Activated B cell treated with CpG ODN at 0.5 μM for 24 hours (primary cell): ENCODE measurements around the gene CASP10. TPM values are rescaled to one million over a fixed set of nuclear protein-coding genes. Genes with fewer than 3 reads are reported as not detected.

Experiments
- ATAC-seq: fragments of 200-7000 bp; cut with Tn5 transposase; one replicate; pipeline ENCODE4 v1.10.0; 2021; ENCODE audit warnings: low read depth, mild to moderate bottlenecking, moderate library complexity
- CTCF ChIA-PET: fragments of 350-600 bp; sonication (Branson Sonifier 250); formaldehyde crosslinking; loops from one replicate; lab custom pipeline; 2021; ENCODE audit warnings: antibody characterized with exemption; lab: Charles Lee
- POLR2A ChIA-PET: fragments of 350-600 bp; sonication (Branson Sonifier 250); formaldehyde crosslinking; loops from one replicate; lab custom pipeline; 2021; ENCODE audit warnings: antibody characterized with exemption; lab: Charles Lee
- DNase-seq: peaks from one replicate; pipeline ENCODE4 v3.0.0; 2022
- H3K27ac Mint-ChIP-seq: one replicate; pipeline ENCODE4 v1.8.0; 2020; ENCODE audit warnings: mixed read lengths
- H3K27me3 Mint-ChIP-seq: one replicate; pipeline ENCODE4 v1.8.0; 2021; ENCODE audit warnings: mixed read lengths
- H3K36me3 Mint-ChIP-seq: one replicate; pipeline ENCODE4 v1.8.0; 2021; ENCODE audit warnings: low read depth, mixed read lengths
- H3K4me1 Mint-ChIP-seq: one replicate; pipeline ENCODE4 v1.8.0; 2021; ENCODE audit warnings: mixed read lengths
- H3K4me3 Mint-ChIP-seq: one replicate; pipeline ENCODE4 v1.8.0; 2020; ENCODE audit warnings: mild to moderate bottlenecking, mixed read lengths
- H3K9me3 Mint-ChIP-seq: one replicate; pipeline ENCODE4 v1.8.0; 2020; ENCODE audit warnings: mixed read lengths
- intact Hi-C: fragments of 100-400 bp; cut with micrococcal nuclease; formaldehyde crosslinking; loops from one replicate; pipeline ENCODE4 v1.15.1; 2024
- total RNA-seq: library from RNA; stranded (reverse); gene quantifications from 2 replicates; pipeline ENCODE4 v1.2.3, GENCODE V29; 2022
- TF ChIP-seq, protein P1 (sequence below): fragments of 200-600 bp; IDR thresholded peaks from one replicate; pipeline ENCODE4 v1.8.0; 2022; ENCODE audit warnings: antibody characterized with exemption, mild to moderate bottlenecking

CASP10 gene
- total RNA-seq, 1 donor from 2014 or later, result 13.8 TPM

DNA sequence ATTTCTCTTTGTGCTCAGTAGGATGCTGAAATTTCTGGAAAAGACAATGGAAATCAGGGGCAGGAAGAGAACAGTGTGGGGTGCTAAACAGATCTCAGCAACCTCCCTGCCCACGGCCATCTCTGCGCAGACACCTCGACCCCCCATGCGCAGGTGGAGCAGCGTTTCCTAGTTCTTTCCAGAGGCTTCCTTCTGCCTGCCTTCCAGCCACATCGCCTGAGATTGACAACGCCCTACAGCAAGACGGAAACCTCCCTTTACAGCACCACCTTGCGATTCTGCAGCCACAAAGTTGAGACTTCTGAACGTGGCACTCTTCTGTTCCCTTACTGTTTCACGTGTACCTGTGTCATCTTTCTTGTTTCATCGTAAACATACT is 46.0 kb downstream of the CASP10 start:
- TF ChIP-seq, protein P1, sequence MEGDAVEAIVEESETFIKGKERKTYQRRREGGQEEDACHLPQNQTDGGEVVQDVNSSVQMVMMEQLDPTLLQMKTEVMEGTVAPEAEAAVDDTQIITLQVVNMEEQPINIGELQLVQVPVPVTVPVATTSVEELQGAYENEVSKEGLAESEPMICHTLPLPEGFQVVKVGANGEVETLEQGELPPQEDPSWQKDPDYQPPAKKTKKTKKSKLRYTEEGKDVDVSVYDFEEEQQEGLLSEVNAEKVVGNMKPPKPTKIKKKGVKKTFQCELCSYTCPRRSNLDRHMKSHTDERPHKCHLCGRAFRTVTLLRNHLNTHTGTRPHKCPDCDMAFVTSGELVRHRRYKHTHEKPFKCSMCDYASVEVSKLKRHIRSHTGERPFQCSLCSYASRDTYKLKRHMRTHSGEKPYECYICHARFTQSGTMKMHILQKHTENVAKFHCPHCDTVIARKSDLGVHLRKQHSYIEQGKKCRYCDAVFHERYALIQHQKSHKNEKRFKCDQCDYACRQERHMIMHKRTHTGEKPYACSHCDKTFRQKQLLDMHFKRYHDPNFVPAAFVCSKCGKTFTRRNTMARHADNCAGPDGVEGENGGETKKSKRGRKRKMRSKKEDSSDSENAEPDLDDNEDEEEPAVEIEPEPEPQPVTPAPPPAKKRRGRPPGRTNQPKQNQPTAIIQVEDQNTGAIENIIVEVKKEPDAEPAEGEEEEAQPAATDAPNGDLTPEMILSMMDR, result no peak
- DNase-seq, result no peak
- Mint-ChIP-seq H3K4me3 (no peak overlapping the region), H3K36me3 (peaks cover 4% of the 10 kb centered on the region), H3K27ac (peak overlapping the region; percentile 24), H3K27me3 (no peaks in the 10 kb centered on the region), H3K4me1 (peaks cover 30% of the 10 kb centered on the region), H3K9me3 (no peaks in the 10 kb centered on the region)
- ATAC-seq, result no peak
- CTCF ChIA-PET, result no interaction called here
- POLR2A ChIA-PET, result interaction anchor here (0.8 kb wide), 1 partner anchor 43 kb away, joined by 3 read pairs; no protein-coding TSS in a partner anchor
- intact Hi-C loops, result no loop called here

DNA sequence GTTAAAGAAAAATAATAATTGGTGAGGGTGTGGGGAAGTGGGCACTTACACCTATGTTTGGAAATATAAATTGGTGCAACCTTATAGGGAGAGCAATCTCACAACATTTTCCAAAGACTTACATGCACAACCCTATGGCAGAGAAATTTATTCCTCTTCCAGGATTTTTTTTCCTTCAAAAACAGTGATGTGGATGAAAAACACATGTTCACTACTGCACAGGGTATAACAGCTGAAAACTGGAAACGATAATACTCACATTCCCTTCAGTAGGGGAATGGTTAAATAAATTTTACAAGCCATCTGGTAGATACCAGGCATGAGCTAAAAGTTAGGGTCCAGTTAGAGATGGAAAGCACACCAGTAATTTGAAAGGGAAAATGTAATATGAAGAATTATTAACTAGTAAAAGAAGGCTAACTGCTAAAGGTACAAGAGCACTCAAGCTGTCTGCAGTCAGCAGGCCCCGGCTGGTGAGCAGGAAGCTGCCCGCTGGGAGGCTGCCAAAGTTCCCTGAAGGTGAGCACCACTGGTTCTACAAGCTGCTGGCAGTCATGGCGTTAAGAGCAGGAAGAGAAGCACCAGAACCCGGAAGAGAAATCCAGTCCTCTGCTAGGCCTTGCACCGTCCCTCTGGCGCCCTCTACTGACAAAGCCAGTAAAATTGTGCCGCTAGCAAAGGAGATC is 49.0 kb downstream of the CASP10 start:
- Mint-ChIP-seq H3K4me1 (peaks cover 56% of the 10 kb centered on the region), H3K4me3 (peak overlapping the region; percentile 55), H3K27ac (peak overlapping the region; percentile 93), H3K36me3 (peaks cover 12% of the 10 kb centered on the region), H3K27me3 (no peaks in the 10 kb centered on the region), H3K9me3 (no peaks in the 10 kb centered on the region)
- POLR2A ChIA-PET, result interaction anchor here (0.6 to 4.1 kb wide), 30 partner anchors 11 to 1035 kb away, joined by 3 to 73 read pairs (median 4); partner anchors contain the start of genes ALS2, CASP10, CASP8 and CFLAR
- DNase-seq (peak; percentile 69), ATAC-seq (peak; percentile 62)
- intact Hi-C loops, result loop anchor here (1.0 to 10.0 kb wide), 16 partner anchors 23 to 1033 kb away; partner anchors contain the start of genes ALS2, BZW1, CASP10 and FZD7
- CTCF ChIA-PET, result interaction anchor here (0.6 to 4.5 kb wide), 59 partner anchors 9 to 947 kb away, joined by 3 to 147 read pairs (median 5); partner anchors contain the start of genes ALS2, CASP10, CASP8 and CFLAR
- TF ChIP-seq, protein P1, result peak; percentile 32

DNA sequence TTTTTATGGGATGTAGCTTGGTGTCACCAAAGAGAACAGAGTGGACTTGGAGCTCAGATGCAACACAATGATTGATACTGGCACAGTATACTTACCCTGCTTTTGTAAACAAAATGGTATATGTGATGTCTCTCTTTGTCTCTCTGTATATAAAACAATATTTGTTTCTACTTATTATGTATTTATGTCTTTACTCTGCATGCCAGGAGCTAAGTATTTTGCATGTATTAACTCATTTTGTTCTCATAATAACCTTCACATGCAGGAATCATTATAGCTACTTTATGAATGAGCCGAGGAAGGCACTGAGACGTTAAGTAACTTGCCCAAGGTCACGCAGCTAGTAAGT is 49.5 kb downstream of the CASP10 start:
- CTCF ChIA-PET, result interaction anchor here (0.6 to 4.5 kb wide), 57 partner anchors 9 to 946 kb away, joined by 3 to 147 read pairs (median 5); partner anchors contain the start of genes ALS2, CASP10, CASP8 and CFLAR
- intact Hi-C loops, result loop anchor here (1.0 to 10.0 kb wide), 16 partner anchors 23 to 1032 kb away; partner anchors contain the start of genes ALS2, BZW1, CASP10 and FZD7
- H3K4me1 Mint-ChIP-seq, result peaks cover 59% of the 10 kb centered on the region

DNA sequence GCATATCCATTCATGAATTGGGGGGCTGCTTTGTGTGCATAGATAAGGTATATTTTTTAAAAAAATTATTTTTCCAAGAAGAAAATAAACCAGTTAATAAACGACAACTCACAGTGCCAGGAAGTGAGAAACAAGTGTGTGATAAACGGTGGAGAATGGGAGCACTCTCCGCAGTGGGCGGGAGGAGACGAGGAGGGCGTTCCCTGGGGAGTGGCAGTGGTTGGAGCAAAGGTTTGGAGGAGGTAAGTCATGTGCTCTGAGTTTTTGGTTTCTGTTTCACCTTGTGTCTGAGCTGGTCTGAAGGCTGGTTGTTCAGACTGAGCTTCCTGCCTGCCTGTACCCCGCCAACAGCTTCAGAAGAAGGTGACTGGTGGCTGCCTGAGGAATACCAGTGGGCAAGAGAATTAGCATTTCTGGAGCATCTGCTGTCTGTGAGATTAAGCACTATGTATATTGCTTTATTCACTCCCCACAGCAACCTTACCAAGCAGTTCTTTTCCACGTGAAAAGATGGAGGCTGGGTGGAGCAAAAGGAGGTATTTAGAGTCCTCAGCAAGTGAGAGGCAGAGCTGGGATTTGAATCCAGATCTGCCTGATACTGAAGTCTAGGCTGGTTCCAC is 50.4 kb downstream of the CASP10 start:
- Mint-ChIP-seq H3K4me3 (peak overlapping the region; percentile 93), H3K27me3 (no peaks in the 10 kb centered on the region), H3K36me3 (peaks cover 21% of the 10 kb centered on the region), H3K4me1 (peaks cover 65% of the 10 kb centered on the region), H3K27ac (peak overlapping the region; percentile 93), H3K9me3 (no peaks in the 10 kb centered on the region)
- TF ChIP-seq, protein P1, result no peak
- CTCF ChIA-PET, result interaction anchor here (0.8 to 4.5 kb wide), 19 partner anchors 13 to 946 kb away, joined by 3 to 147 read pairs (median 17); partner anchors contain the start of genes ALS2, CASP10, CASP8 and CLK1
- peak; percentile 62 for DNase-seq
- peak; percentile 86 for ATAC-seq
- intact Hi-C loops, result loop anchor here (1.0 to 10.0 kb wide), 8 partner anchors 27 to 1031 kb away; partner anchors contain the start of genes ALS2, BZW1, CASP8 and FZD7
- POLR2A ChIA-PET, result interaction anchor here (0.9 to 4.1 kb wide), 25 partner anchors 10 to 548 kb away, joined by 3 to 73 read pairs (median 6); partner anchors contain the start of genes ALS2, CASP10, CASP8 and CFLAR

More for the DNA sequence above, 49.5 kb downstream of the CASP10 start:
- ATAC-seq (no peak), DNase-seq (no peak)
- no peaks in the 10 kb centered on the region for H3K27me3 Mint-ChIP-seq
- TF ChIP-seq, protein P1, result no peak
- H3K36me3 Mint-ChIP-seq, result peaks cover 16% of the 10 kb centered on the region
- POLR2A ChIA-PET, result interaction anchor here (0.6 to 4.1 kb wide), 29 partner anchors 10 to 1035 kb away, joined by 3 to 73 read pairs (median 4); partner anchors contain the start of genes ALS2, CASP10, CASP8 and CFLAR
- peak overlapping the region; percentile 93 for H3K4me3 Mint-ChIP-seq
- H3K27ac Mint-ChIP-seq, result peak overlapping the region; percentile 93
- no peaks in the 10 kb centered on the region for H3K9me3 Mint-ChIP-seq
